HG03196 (cell line): ENCODE data around the gene DAND5.
A peak's percentile ranks its signal among the peaks of the same experiment; 100 is the strongest.
"Not testable (repeated sequence)": the region's sequence is repeated elsewhere in the genome, so short reads cannot be mapped to it uniquely, and the experiment has no call there.

Source experiments
- ATAC-seq: cut with Tn5 transposase; IDR thresholded peaks from one replicate; pipeline ENCODE4 v1.9.1; 2021; ENCODE audit not compliant: unreplicated experiment

The DAND5 gene

GRCh38 chr19:12965017-12965811, 4.2 kb upstream of the DAND5 start:
- peak; percentile 78 for ATAC-seq

GRCh38 chr19:12965812-12966135, 3.6 kb upstream of the DAND5 start:
- ATAC-seq, result no peak

DNA sequence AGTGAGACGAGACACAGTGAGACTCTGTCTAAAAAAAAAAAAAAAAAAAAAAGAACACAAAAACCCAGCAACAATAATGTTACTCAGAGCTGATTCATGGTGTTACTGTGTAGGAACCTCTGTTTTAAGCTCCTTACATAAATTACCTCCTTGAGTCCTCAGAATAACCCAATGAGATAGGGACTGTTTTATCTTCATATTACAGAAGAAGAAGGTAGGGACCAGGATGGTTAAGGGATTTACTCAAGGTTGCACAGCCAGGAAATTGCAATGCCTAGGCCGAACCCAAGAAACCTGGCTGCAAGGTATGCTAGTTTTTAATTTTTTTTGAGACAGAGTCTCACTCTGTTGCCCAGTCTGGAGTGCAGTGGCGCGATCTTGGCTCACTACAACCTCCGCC, 1.5 kb upstream of the DAND5 start:
- no peak for ATAC-seq

- ATAC-seq, result no peak
Observed at GRCh38 chr19:12970070-12970820, 869 bp downstream of the DAND5 start.

DNA sequence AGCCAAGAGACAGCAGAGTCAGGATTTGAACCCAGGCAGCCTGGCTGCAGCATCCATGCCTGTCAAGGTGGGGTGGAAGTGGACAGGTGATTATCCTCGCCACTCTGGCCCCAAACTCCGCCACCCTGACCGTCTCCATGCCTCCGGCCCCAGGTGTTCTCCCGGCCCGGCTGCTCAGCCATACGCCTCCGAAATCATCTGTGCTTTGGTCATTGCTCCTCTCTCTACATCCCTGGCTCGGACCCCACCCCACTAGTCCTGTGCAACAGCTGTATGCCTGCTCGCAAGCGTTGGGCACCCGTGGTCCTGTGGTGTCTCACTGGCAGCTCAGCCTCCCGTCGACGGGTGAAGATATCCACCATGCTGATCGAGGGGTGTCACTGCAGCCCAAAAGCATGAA, 3.9 kb downstream of the DAND5 start:
- ATAC-seq, result no peak

- no peak for ATAC-seq
Observed at GRCh38 chr19:12974301-12975220, 5.2 kb downstream of the DAND5 start.

- no peak for ATAC-seq
Observed at GRCh38 chr19:12975221-12975741, 5.9 kb downstream of the DAND5 start.

- ATAC-seq, result not testable (repeated sequence)
Observed at GRCh38 chr19:12976109-12976508, 6.7 kb downstream of the DAND5 start.

- ATAC-seq, result no peak
Observed at GRCh38 chr19:12979974-12980373, 10.6 kb downstream of the DAND5 start.

DNA sequence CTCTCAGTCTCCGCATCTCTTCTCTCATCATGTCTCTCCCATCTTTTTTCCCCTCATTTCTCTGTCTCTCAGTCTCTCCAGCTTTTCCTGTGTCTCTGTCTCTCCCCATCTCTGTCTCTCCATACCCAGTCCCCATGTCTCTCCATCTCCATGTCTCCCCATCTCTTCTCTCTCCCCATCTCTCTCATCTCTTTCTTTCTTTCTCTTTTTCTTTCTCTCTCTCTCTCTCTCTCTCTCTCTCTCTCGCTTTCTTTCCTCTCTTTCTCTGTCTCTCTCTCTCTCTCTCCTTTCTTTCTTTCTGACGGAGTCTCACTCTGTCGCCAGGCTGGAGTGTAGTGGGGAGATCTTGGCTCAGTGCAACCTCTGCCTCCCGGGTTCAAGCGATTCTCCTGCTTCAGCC, 13.3 kb downstream of the DAND5 start:
- no peak for ATAC-seq

DNA sequence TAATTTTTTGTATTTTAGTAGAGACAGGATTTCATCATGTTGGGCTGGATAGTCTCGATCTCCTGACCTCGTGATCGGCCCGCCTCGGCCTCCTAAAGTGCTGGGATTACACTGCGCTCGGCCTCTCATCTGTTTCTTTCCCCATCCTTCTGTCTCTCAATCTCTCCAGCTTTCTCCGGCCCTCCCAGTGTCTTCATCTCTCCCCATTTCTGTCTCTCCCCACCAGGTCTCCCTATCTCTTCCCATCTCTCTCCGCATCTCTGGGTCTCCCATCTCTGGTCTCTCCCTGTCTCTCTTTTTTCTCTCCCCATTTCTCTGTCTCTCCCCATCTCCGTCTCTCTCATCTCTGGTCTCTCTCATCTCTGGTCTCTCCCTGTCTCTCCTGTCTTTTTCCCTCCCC, 13.7 kb downstream of the DAND5 start:
- no peak for ATAC-seq

DNA sequence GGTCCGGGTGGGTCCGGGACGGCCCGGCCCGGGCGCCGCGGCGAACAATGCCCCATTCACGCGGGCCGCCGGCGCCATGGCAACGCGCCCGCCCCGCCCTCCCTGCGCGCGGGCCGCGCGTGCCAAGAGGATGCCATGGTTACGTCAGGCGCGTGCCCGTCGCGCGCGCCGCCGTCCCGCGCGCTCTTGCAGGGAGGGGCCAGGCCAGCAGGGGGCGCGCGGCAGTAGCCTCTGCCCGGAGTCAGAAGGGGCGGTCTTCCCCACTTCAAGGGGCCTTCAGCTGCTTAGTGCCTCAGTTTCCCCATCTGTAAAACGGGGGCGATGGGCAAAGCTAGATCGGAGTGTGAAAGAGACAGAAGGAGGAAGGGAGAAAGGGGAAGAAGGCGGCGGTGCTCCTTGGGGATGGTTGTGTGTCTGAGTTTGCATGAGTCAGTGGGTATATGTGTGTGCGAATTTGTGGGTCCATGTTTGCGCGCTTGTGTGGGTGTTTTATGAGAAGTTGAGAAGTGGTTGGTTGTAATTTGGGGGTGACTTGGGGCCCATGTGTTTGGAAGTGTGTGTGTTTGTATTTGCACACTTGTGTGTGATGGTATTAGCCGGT, 14.3 kb downstream of the DAND5 start:
- ATAC-seq, result no peak

DNA sequence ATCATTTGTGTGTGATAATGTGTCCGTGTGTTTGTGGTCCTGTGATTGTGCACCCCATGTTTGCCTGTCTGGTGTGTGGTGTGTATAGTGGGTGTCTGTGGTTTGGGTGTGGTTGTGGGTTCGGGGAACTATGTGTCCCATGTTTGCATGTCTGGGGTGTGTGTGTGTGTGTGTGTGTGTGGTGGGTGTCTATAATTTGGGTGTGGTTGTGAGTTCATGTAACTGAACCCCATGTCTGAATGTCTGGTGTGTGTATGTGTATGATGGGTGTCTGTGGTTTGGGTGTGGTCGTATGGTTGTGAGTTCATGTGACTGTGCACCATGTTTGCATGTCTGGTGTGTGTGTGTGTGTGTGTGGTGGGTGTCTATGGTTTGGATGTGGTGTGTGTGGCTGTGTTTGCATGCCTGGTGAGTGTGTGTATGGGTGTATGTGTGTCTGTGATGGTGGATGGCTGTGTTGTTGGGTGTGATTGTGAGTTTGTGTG, 14.8 kb downstream of the DAND5 start:
- ATAC-seq, result no peak

DNA sequence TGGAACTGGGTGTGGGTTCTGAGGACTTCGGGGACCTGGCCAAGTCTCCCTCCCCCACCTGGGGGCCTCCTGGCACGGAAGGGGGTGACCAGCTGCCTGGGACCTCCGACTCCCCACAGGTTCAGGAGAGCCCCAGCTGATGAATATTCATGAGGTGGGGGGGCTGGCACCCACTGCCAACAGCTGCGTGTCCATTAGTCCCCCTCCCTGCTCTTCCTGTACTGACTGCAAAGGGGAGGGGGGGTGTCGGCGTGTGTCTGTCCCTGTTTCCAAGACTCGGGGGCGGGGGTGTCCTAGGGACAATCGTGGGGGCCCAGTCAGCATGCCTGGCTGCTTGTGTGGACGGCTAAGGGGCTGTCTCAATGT, 15.3 kb downstream of the DAND5 start:
- no peak for ATAC-seq

GRCh38 chr19:12985049-12985776, 15.8 kb downstream of the DAND5 start:
- no peak for ATAC-seq

GRCh38 chr19:12986726-12987125, 17.4 kb downstream of the DAND5 start:
- ATAC-seq, result no peak

- ATAC-seq, result no peak
Observed at GRCh38 chr19:12987190-12987589, 17.8 kb downstream of the DAND5 start.

DNA sequence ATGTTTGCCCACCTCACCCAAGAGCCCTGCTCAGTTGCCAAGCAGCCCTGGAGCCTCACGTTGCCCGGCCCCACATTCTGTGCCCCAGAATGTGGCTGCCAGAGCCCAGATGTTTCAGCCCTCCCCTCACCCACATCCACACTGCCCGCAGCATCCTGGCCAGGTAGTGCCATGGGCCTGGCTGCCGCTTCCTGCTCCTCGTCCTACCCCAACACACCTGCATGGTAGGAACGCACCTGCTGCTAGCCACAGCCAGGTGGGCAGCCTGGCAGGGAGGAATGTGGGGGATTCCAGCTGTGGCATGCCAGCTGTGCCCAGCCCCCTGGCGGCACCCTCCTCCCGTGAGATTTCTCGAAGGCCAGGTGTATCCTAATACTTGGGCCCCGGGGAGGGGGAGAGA, 18.4 kb downstream of the DAND5 start:
- no peak for ATAC-seq

DNA sequence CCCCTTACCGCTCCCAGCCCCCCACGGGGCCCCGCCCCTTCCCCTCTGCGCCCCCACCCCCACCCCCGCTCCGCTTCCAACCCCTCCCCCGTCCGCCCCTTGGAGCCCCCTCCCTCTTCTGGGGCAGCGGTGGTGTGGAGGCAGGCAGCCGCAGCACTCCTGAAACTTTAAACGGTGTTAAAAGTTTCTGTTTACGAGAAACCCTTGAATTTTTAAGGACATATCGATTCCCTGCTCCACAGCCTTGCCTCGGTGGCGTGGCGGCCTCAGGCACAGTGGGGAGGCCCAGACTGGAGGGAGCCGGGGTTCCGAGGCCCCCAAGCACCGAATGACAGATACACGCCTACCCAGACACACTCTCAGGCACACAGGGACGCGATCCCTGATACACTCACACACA, 21.1 kb downstream of the DAND5 start:
- ATAC-seq, result no peak

- ATAC-seq, result no peak
Observed at GRCh38 chr19:12990853-12991252, 21.5 kb downstream of the DAND5 start.
